Mesendoderm (in vitro differentiated cells): ENCODE data around the gene RFC2.

Experiments used
- DNase-seq: peaks from one replicate; pipeline ENCODE4 v3.0.0; 2013
- H2AK5ac ChIP-seq: 2 replicates; pipeline ENCODE4 v1.6.1; 2013; ENCODE audit warnings: low read length, inconsistent platforms
- H2BK120ac ChIP-seq: 2 replicates; pipeline ENCODE4 v1.6.1; 2013; ENCODE audit warnings: low read depth, mild to moderate bottlenecking, low read length, moderate library complexity, mixed read lengths
- H2BK15ac ChIP-seq: replicated peaks from 2 replicates; pipeline ENCODE4 v1.6.1; 2013; ENCODE audit warnings: low read depth, mild to moderate bottlenecking, moderate library complexity
- H2BK5ac ChIP-seq: 2 replicates; pipeline ENCODE4 v1.6.1; 2013; ENCODE audit warnings: low read length, inconsistent platforms
- H3K18ac ChIP-seq: 2 replicates; pipeline ENCODE4 v1.6.1; 2013; ENCODE audit warnings: mild to moderate bottlenecking, low read length, mixed read lengths
- H3K23ac ChIP-seq: one replicate; pipeline ENCODE4 v1.6.1; 2013; ENCODE audit warnings: low read length
- H3K27ac ChIP-seq: 2 replicates; pipeline ENCODE4 v1.5.1; 2013; ENCODE audit warnings: low read depth, mild to moderate bottlenecking, inconsistent platforms, low read length, moderate library complexity
- H3K27me3 ChIP-seq: 2 replicates; pipeline ENCODE4 v1.6.1; 2013; ENCODE audit warnings: low read length, control low read depth, mild to moderate bottlenecking, inconsistent platforms; ENCODE audit not compliant: insufficient read depth, poor library complexity
- H3K36me3 ChIP-seq: 2 replicates; pipeline ENCODE4 v1.6.1; 2013; ENCODE audit warnings: low read length, inconsistent platforms; ENCODE audit not compliant: control insufficient read depth, insufficient read depth
- H3K4ac ChIP-seq: one replicate; pipeline ENCODE4 v1.6.1; 2013; ENCODE audit warnings: low read depth, mild to moderate bottlenecking, low read length, moderate library complexity
- H3K4me1 ChIP-seq: 2 replicates; pipeline ENCODE4 v1.6.1; 2013; ENCODE audit warnings: low read depth, low read length, inconsistent platforms; ENCODE audit not compliant: control insufficient read depth
- H3K4me2 ChIP-seq: 2 replicates; pipeline ENCODE4 v1.6.1; 2013; ENCODE audit warnings: low read length
- H3K4me3 ChIP-seq: 2 replicates; pipeline ENCODE4 v1.5.1; 2013; ENCODE audit warnings: mild to moderate bottlenecking, low read length
- H3K56ac ChIP-seq: one replicate; pipeline ENCODE4 v1.6.1; 2013; ENCODE audit warnings: low read length
- H3K79me1 ChIP-seq: 2 replicates; pipeline ENCODE4 v1.6.1; 2013; ENCODE audit warnings: low read length, inconsistent platforms
- H3K79me2 ChIP-seq: 2 replicates; pipeline ENCODE4 v1.6.1; 2013; ENCODE audit warnings: mild to moderate bottlenecking, low read length; ENCODE audit not compliant: control insufficient read depth, insufficient read depth
- H3K9ac ChIP-seq: 2 replicates; pipeline ENCODE4 v1.6.1; 2013; ENCODE audit warnings: low read length, inconsistent platforms
- H4K5ac ChIP-seq: one replicate; pipeline ENCODE4 v1.6.1; 2013; ENCODE audit warnings: low read length
- H4K8ac ChIP-seq: one replicate; pipeline ENCODE4 v1.6.1; 2013; ENCODE audit warnings: low read depth, mild to moderate bottlenecking, control low read depth, low read length, moderate library complexity
- WGBS: extraction: QIAGEN DNeasy Blood & Tissue Kit; methylation state at CpG from one replicate; pipeline ENCODE4 v1.1.7; 2013; ENCODE audit warnings: low lambda C conversion rate, missing lambda C conversion rate; ENCODE audit not compliant: insufficient coverage; ENCODE audit errors: extremely low coverage; 5-methylcytosine and 5-hydroxymethylcytosine counted together

Gene RFC2

DNA sequence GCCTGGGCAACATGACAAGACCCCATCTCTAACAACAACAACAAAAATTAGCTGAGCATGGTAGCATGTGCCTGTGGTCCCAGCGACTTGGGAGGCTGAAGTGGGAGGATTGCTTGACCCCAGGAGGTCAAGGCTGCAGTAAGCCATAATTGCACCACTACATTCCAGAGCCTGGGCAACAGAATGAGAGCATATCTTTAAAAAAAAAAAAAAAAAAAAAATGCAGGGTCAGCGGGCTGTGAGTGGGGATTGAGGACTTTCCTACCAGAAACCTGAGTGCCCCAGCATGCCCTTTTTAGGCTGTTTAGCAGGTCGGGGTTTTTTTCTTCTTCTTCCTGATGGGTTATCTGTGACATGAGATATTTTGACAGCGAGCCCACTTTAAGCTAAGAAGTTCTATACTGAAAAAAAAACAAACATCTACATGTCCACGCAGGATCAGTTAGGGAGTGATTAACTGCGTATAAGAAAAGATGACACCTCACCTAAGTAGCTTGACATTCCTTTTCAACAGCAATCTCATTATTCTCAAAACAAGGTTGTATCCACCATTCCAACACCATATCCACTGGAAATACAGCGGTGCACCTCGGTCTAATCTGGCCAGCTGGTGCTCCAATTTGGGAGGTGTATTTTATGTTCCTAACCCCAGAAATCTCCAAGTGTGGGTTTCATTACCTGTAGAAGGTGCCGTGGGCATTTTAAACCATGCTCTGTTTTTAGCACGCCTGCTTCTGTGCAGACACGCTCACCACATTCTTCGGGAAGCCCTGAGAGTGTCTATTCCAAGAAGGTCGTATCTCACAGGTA lies 13.8 kb upstream of the RFC2 start:
- no peaks in the 10 kb centered on the region for H3K79me1 ChIP-seq
- H2BK120ac ChIP-seq = no peak overlapping the region
- H3K23ac ChIP-seq = no peak overlapping the region
- H3K79me2 ChIP-seq = no peaks in the 10 kb centered on the region
- H3K4me2 ChIP-seq = no peak overlapping the region
- H3K4me3 ChIP-seq = no peak overlapping the region
- H4K5ac ChIP-seq = no peak overlapping the region
- no peak overlapping the region for H3K4ac ChIP-seq
- H3K18ac ChIP-seq = no peak overlapping the region
- DNase-seq = no peak
- H3K9ac ChIP-seq = no peak overlapping the region
- WGBS = no CpG with 5 or more reads among the region's 13 CpGs
- no peaks in the 10 kb centered on the region for H3K36me3 ChIP-seq
- peaks cover 6% of the 10 kb centered on the region for H3K4me1 ChIP-seq
- H2BK15ac ChIP-seq = no peak overlapping the region
- H4K8ac ChIP-seq = no peak overlapping the region
- H2BK5ac ChIP-seq = no peak overlapping the region
- H3K27me3 ChIP-seq = no peaks in the 10 kb centered on the region
- H2AK5ac ChIP-seq = no peak overlapping the region
- H3K56ac ChIP-seq = no peak overlapping the region
- H3K27ac ChIP-seq = no peak overlapping the region

DNA sequence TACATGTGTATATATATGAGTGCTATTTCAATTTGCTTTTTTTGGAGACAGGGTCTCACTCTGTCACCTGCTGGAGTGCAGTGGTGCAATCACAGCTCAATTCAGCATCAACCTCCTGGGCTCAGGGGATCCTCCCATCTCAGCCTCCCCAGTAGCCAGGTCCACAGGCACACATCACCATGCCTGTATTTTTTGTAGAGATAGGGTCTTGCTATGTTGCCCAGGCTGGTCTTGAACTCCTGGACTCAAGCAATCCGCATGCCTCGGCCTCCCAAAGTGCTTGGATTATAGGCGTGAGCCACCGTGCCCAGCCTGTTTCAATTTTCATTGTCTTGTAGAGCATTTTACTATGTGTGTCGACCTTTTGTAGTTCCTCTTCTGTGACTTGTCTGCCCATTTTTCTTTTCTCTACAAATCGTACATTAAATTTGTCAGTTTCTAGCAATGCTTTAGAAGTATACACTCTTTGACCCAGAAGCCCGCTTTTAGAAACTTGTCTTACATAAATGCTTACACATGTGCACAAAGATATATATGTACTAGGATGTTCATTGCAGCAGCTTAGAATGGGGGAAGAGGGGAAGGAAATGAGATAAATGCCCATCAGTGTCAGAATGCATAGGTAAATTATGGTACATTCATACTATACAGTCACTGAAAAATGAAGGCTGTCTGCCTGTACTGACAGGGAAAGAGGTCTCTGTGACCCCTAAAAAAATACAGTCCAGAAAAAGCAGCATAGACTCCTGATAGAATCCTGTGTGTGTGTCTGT lies 12.2 kb upstream of the RFC2 start:
- H2BK120ac ChIP-seq = no peak overlapping the region
- no peaks in the 10 kb centered on the region for H3K4me1 ChIP-seq
- no peak overlapping the region for H2BK15ac ChIP-seq
- DNase-seq = no peak
- H3K56ac ChIP-seq = no peak overlapping the region
- no peak overlapping the region for H4K5ac ChIP-seq
- H3K79me1 ChIP-seq = no peaks in the 10 kb centered on the region
- no peak overlapping the region for H2BK5ac ChIP-seq
- H3K4me3 ChIP-seq = no peak overlapping the region
- no peak overlapping the region for H3K4ac ChIP-seq
- no CpG with 5 or more reads among the region's 7 CpGs for WGBS
- no peaks in the 10 kb centered on the region for H3K36me3 ChIP-seq
- H3K27ac ChIP-seq = no peak overlapping the region
- no peak overlapping the region for H3K23ac ChIP-seq
- H3K79me2 ChIP-seq = no peaks in the 10 kb centered on the region
- no peak overlapping the region for H3K4me2 ChIP-seq
- H4K8ac ChIP-seq = no peak overlapping the region
- H2AK5ac ChIP-seq = no peak overlapping the region
- no peak overlapping the region for H3K9ac ChIP-seq
- no peaks in the 10 kb centered on the region for H3K27me3 ChIP-seq
- H3K18ac ChIP-seq = no peak overlapping the region

DNA sequence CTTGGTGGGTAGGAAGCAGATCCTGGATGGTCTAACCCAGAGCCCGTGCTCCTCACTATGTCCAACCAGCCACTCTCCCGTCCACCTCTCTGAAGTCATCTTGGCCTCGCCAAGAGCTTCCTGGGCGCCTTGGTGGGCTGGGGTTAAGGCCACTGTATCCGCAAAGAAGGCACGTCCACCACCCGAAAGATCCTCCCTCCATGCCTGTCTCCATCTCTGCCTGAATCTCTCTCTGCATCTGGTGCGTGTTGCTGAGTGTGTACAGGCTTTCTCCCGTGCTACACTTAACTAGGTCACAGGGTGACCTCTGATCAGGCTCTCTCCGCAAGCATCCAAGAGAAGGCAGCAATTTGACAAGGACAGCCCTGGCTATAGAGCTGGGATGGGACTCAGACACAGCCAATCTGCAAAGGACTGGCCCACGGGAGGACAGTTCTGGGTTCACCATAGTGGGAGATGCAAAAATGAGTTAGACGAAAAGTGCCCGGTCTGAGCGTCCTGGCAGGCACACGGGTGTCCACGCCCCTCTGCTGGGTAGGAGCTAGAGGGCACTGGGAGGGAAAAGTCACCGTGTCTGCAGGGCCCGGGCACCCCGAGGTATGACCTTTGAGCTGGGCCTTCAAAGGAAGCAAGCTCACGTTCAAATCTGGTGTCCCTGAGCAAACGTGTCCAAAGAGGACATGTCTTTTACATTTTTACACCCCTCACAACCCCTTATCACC lies 9.4 kb upstream of the RFC2 start:
- Histone ChIP-seq H3K18ac (no peak overlapping the region), H3K4ac (no peak overlapping the region), H3K79me2 (no peaks in the 10 kb centered on the region), H4K8ac (no peak overlapping the region), H2AK5ac (no peak overlapping the region), H3K4me2 (no peak overlapping the region), H2BK120ac (no peak overlapping the region), H3K36me3 (no peaks in the 10 kb centered on the region), H3K56ac (no peak overlapping the region), H3K23ac (no peak overlapping the region), H4K5ac (no peak overlapping the region), H3K27ac (no peak overlapping the region), H2BK5ac (no peak overlapping the region), H2BK15ac (no peak overlapping the region), H3K4me1 (no peaks in the 10 kb centered on the region), H3K9ac (no peak overlapping the region), H3K27me3 (no peaks in the 10 kb centered on the region), H3K4me3 (no peak overlapping the region), H3K79me1 (no peaks in the 10 kb centered on the region)
- no peak for DNase-seq
- WGBS = no CpG with 5 or more reads among the region's 21 CpGs

DNA sequence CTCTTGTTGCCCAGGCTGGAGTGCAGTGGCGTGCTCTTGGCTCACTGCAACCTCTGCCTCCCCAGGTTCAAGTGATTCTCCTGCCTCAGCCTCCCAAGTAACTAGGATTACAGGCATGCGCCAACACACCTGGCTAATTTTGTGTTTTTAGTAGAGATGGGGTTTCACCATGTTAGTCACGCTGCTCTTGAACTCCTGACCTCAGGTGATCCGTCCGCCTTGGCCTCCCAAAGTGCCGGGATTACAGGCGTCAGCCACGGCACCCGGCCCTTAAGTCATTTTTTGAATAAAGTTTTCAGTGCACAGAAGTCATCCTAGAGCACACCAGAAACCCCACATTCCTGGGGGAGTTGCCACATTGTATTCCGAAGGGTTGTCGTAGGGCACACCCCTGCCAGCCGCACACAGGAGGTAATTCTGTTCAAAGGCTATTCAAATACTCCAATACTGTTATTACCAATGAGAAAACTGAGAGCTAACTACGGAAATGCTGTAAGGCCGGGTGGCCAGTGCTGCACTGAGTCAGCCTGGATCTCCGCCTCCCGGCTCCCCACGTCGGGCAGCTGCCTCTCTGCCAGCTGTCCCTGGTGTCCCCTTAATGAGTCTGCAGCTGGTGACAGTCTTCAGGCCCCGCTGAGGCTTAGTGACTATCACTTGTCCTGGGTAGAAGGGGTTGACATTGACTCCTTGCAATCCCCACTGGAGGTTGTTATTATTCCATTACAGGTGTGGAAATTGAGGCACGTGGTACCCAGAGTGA lies 8.6 kb upstream of the RFC2 start:
- Histone ChIP-seq H3K79me1 (no peaks in the 10 kb centered on the region), H3K79me2 (no peaks in the 10 kb centered on the region), H2BK15ac (no peak overlapping the region), H3K56ac (no peak overlapping the region), H3K4me3 (no peak overlapping the region), H3K27me3 (no peaks in the 10 kb centered on the region), H3K4ac (no peak overlapping the region), H3K18ac (no peak overlapping the region), H3K27ac (no peak overlapping the region), H4K8ac (no peak overlapping the region), H3K36me3 (no peaks in the 10 kb centered on the region), H2BK120ac (no peak overlapping the region), H3K4me1 (no peaks in the 10 kb centered on the region), H3K4me2 (no peak overlapping the region), H4K5ac (no peak overlapping the region), H3K23ac (no peak overlapping the region), H2AK5ac (no peak overlapping the region), H2BK5ac (no peak overlapping the region), H3K9ac (no peak overlapping the region)
- DNase-seq = no peak
- WGBS = no CpG with 5 or more reads among the region's 20 CpGs

DNA sequence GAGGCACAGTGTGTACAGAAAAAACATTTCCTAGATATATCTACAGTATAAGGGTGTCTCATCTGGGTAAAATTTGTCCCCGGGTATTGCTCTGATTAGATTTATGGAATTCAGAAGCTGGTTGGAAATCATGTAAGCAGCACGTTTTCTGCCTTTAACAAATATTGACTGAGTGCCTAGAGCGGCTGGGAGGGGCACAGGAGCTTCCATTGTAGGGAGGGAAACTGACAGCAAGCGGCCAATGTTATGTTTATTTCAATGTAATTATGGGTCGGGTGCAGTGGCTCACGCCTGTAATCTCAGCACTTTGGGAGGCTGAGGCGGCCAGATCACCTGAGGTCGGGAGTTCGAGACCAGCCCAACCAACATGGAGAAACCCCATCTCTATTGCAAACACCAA lies 4.4 kb upstream of the RFC2 start:
- no peak overlapping the region for H3K23ac ChIP-seq
- no peak overlapping the region for H3K9ac ChIP-seq
- no peak overlapping the region for H3K27ac ChIP-seq
- H4K5ac ChIP-seq = no peak overlapping the region
- no CpG with 5 or more reads among the region's 9 CpGs for WGBS
- no peak overlapping the region for H3K4me2 ChIP-seq
- H3K27me3 ChIP-seq = no peaks in the 10 kb centered on the region
- H3K56ac ChIP-seq = no peak overlapping the region
- H3K36me3 ChIP-seq = no peaks in the 10 kb centered on the region
- no peaks in the 10 kb centered on the region for H3K79me1 ChIP-seq
- H3K4me1 ChIP-seq = no peaks in the 10 kb centered on the region
- H2AK5ac ChIP-seq = no peak overlapping the region
- DNase-seq = no peak
- H3K4ac ChIP-seq = no peak overlapping the region
- H3K4me3 ChIP-seq = no peak overlapping the region
- H3K79me2 ChIP-seq = peaks cover 3% of the 10 kb centered on the region
- H4K8ac ChIP-seq = no peak overlapping the region
- no peak overlapping the region for H2BK15ac ChIP-seq
- H3K18ac ChIP-seq = no peak overlapping the region
- H2BK5ac ChIP-seq = no peak overlapping the region
- H2BK120ac ChIP-seq = no peak overlapping the region
